GM18502 (cell line): ENCODE measurements around the gene S100PBP.
"Not testable (repeated sequence)": the region's sequence is repeated elsewhere in the genome, so short reads cannot be mapped to it uniquely, and the experiment has no call there.

Source experiments
- ATAC-seq: cut with Tn5 transposase; IDR thresholded peaks from one replicate; pipeline ENCODE4 v1.9.1; 2021; ENCODE audit warnings: mild to moderate bottlenecking; ENCODE audit not compliant: unreplicated experiment, poor library complexity

S100PBP gene

GRCh38 chr1:32897082-32898049 lies 79.9 kb downstream of the S100PBP start:
- ATAC-seq, result no peak

GRCh38 chr1:32898056-32898455 lies 80.6 kb downstream of the S100PBP start:
- ATAC-seq, result no peak

- ATAC-seq, result no peak
Observed at GRCh38 chr1:32898958-32899357, 81.5 kb downstream of the S100PBP start.

GRCh38 chr1:32899586-32900296 lies 82.3 kb downstream of the S100PBP start:
- ATAC-seq, result no peak

GRCh38 chr1:32900371-32900955 lies 83.0 kb downstream of the S100PBP start:
- no peak for ATAC-seq

GRCh38 chr1:32900956-32901822 lies 83.7 kb downstream of the S100PBP start, which contains the start of gene TMEM54:
Gene TMEM54, minus strand, starts transcription at chr1:32901389. Its CDS starts 151 bp downstream, at chr1:32901238.
- no peak for ATAC-seq

GRCh38 chr1:32901823-32902534 lies 84.5 kb downstream of the S100PBP start:
- ATAC-seq, result no peak

GRCh38 chr1:32902535-32902920 lies 85.1 kb downstream of the S100PBP start:
- no peak for ATAC-seq

GRCh38 chr1:32903991-32904785 lies 86.7 kb downstream of the S100PBP start:
- ATAC-seq, result no peak

GRCh38 chr1:32904797-32905196 lies 87.3 kb downstream of the S100PBP start:
- ATAC-seq, result no peak

- ATAC-seq, result not testable (repeated sequence)
Observed at GRCh38 chr1:32905588-32905987, 88.1 kb downstream of the S100PBP start.

GRCh38 chr1:32906654-32907053 lies 89.2 kb downstream of the S100PBP start:
- no peak for ATAC-seq

GRCh38 chr1:32907435-32907834 lies 90.0 kb downstream of the S100PBP start:
- ATAC-seq, result no peak
